K562 (cell line): ENCODE results near the gene PYROXD2.

Experiments used
- CBX5 ChIP-seq: IDR thresholded peaks from 2 replicates; pipeline ENCODE4 v1.6.1; 2014; ENCODE audit warnings: low read depth, borderline replicate concordance
- ILF3 ChIP-seq: fragments of 450-650 bp; IDR thresholded peaks from 2 replicates; pipeline ENCODE4 v1.6.1; 2018; ENCODE audit warnings: antibody characterized with exemption, mild to moderate bottlenecking, moderate library complexity, borderline replicate concordance
- NFE2L1 ChIP-seq: fragments of 450-650 bp; IDR thresholded peaks from 2 replicates; pipeline ENCODE4 v1.6.1; 2016; ENCODE audit warnings: missing genetic modification characterization, low read depth, mild to moderate bottlenecking, missing compliant biosample characterization, moderate library complexity, borderline replicate concordance
- NFYB ChIP-seq: IDR thresholded peaks from 2 replicates; pipeline ENCODE4 v1.6.1; 2011; ENCODE audit warnings: mild to moderate bottlenecking, moderate library complexity; ENCODE audit not compliant: insufficient read length; ENCODE audit errors: extremely low read depth
- NR2F6 ChIP-seq: fragments of 450-650 bp; formaldehyde crosslinking; IDR thresholded peaks from 2 replicates; pipeline ENCODE4 v1.4.0; 2020; ENCODE audit warnings: mild to moderate bottlenecking
- ZNF23 ChIP-seq: fragments of 250-450 bp; sonication (Bioruptor Pico); IDR thresholded peaks from 2 replicates; pipeline ENCODE4 v1.4.0; 2020; ENCODE audit warnings: mild to moderate bottlenecking
- TF ChIP-seq, protein P1 (sequence below), 2 experiments: fragments of 450-650 bp in 1 of 2; sonication (generic) in 1 of 2; formaldehyde crosslinking in 1 of 2; IDR thresholded peaks in 1 of 2; conservative IDR thresholded peaks in 1 of 2; 2 replicates each; pipeline versions ENCODE4 v1.6.1 to v1.8.1; 2016 to 2023; ENCODE audit warnings: mild to moderate bottlenecking in 2 of 2, moderate library complexity in 2 of 2, inconsistent platforms in 1 of 2, missing genetic modification reagents in 1 of 2
- TF ChIP-seq, protein P2 (sequence below), 3 experiments: IDR thresholded peaks in 2 of 3; conservative IDR thresholded peaks in 1 of 3; 2 replicates each; pipeline ENCODE4 v1.5.1; 2011 to 2012; ENCODE audit warnings: low read length in 3 of 3, mild to moderate bottlenecking in 3 of 3, control low read depth in 2 of 3, improper control_type of control experiment in 1 of 3, inconsistent platforms in 1 of 3, low read depth in 1 of 3, mixed read lengths in 1 of 3, moderate library complexity in 1 of 3; ENCODE audit not compliant: insufficient read depth in 2 of 3

- TF ChIP-seq, protein P1, sequence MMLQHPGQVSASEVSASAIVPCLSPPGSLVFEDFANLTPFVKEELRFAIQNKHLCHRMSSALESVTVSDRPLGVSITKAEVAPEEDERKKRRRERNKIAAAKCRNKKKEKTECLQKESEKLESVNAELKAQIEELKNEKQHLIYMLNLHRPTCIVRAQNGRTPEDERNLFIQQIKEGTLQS (IDR thresholded peaks at IDR 0.05): peak; percentile 50; the same call in 1 of the 2 replicates
- TF ChIP-seq, protein P1 (CRISPR knock-in tag; conservative IDR thresholded peaks at IDR 0.05): no peak
- TF ChIP-seq CBX5: no peak
- no peak for TF ChIP-seq NR2F6
- TF ChIP-seq NFYB: no peak
- no peak for TF ChIP-seq ILF3
- no peak for TF ChIP-seq NFE2L1
- TF ChIP-seq ZNF23: no peak
- TF ChIP-seq, protein P2, sequence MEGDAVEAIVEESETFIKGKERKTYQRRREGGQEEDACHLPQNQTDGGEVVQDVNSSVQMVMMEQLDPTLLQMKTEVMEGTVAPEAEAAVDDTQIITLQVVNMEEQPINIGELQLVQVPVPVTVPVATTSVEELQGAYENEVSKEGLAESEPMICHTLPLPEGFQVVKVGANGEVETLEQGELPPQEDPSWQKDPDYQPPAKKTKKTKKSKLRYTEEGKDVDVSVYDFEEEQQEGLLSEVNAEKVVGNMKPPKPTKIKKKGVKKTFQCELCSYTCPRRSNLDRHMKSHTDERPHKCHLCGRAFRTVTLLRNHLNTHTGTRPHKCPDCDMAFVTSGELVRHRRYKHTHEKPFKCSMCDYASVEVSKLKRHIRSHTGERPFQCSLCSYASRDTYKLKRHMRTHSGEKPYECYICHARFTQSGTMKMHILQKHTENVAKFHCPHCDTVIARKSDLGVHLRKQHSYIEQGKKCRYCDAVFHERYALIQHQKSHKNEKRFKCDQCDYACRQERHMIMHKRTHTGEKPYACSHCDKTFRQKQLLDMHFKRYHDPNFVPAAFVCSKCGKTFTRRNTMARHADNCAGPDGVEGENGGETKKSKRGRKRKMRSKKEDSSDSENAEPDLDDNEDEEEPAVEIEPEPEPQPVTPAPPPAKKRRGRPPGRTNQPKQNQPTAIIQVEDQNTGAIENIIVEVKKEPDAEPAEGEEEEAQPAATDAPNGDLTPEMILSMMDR (IDR thresholded peaks at IDR 0.05 in 2 of 3, conservative IDR thresholded peaks at IDR 0.05 in 1 of 3; ENCODE audit: insufficient read depth in 2 of 3, low read depth in 1 of 3, low read length in 3 of 3): no peak
These were observed 44.1 kb upstream of the PYROXD2 start for GRCh38 chr10:98458809-98459784.
